ENCODE measurements around the gene ACVR1. TPM values are rescaled to one million over a fixed set of nuclear protein-coding genes. Genes with fewer than 3 reads are reported as not detected.

The ACVR1 gene
- polyA plus RNA-seq, 1 of the 3 experiments (the other 2 are of a cell fraction) = 22.4 TPM

GRCh38 chr2:157725846-157726245, 150.3 kb downstream of the ACVR1 start:
- Histone ChIP-seq H3K9me3 (peaks cover 26% of the 10 kb centered on the region), H3K9ac (no peak overlapping the region), H3K27me3 (ENCODE audit: insufficient read depth) (no peaks in the 10 kb centered on the region), H3K79me2 (ENCODE audit: insufficient read depth) (no peaks in the 10 kb centered on the region; the same call in 1 of the 2 replicates), H2AFZ (ENCODE audit: low read depth) (no peak overlapping the region), H4K20me1 (ENCODE audit: insufficient read depth) (no peaks in the 10 kb centered on the region), H3F3A (replicated peaks; ENCODE audit: insufficient read depth) (peaks cover 16% of the 10 kb centered on the region), H3K36me3 (replicated peaks in 1 of 2; ENCODE audit: control insufficient read depth in 1 of 2, insufficient read depth in 2 of 2, low read length in 1 of 2) (peaks cover 10 to 67% of the 10 kb centered on the region in 2 experiments), H3K9me2 (no peaks in the 10 kb centered on the region), H3K27ac (ENCODE audit: low read depth in 2 of 2, low read length in 1 of 2) (no peak overlapping the region), H3K4me3 (ENCODE audit: low read depth in 2 of 2, low read length in 1 of 2) (no peak overlapping the region), H3K4me2 (no peak overlapping the region), H3K4me1 (ENCODE audit: control insufficient read depth in 1 of 2, insufficient read depth in 2 of 2, low read depth in 1 of 2, low read length in 1 of 2) (no peaks in the 10 kb centered on the region)
- CTCF ChIA-PET = no interaction called here
- POLR2A ChIA-PET = no interaction called here
- DNase-seq = no peak
- 100% methylated on average over 1 of the region's 1 CpG for WGBS (ENCODE audit: low lambda C conversion rate)
- TF ChIP-seq JUND (IDR thresholded peaks at IDR 0.05) (no peak), FOSL2 (IDR thresholded peaks at IDR 0.05; ENCODE audit: borderline replicate concordance, low read depth) (no peak), MEF2A (IDR thresholded peaks at IDR 0.05; ENCODE audit: borderline replicate concordance, low read depth) (no peak), IRF3 (IDR thresholded peaks at IDR 0.05; ENCODE audit: low read depth, low read length) (no peak), NRF1 (IDR thresholded peaks at IDR 0.05; ENCODE audit: low read depth, low read length) (no peak), NFIC (IDR thresholded peaks at IDR 0.05; ENCODE audit: borderline replicate concordance) (no peak), RAD21 (IDR thresholded peaks at IDR 0.05; ENCODE audit: low read length) (no peak)
- TF ChIP-seq, protein P1, sequence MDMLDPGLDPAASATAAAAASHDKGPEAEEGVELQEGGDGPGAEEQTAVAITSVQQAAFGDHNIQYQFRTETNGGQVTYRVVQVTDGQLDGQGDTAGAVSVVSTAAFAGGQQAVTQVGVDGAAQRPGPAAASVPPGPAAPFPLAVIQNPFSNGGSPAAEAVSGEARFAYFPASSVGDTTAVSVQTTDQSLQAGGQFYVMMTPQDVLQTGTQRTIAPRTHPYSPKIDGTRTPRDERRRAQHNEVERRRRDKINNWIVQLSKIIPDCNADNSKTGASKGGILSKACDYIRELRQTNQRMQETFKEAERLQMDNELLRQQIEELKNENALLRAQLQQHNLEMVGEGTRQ (IDR thresholded peaks at IDR 0.05; ENCODE audit: borderline replicate concordance, low read depth, low read length) = no peak

- no peaks in the 10 kb centered on the region for H3K4me1 ChIP-seq (ENCODE audit: control insufficient read depth in 1 of 2, insufficient read depth in 2 of 2, low read depth in 1 of 2, low read length in 1 of 2)
- H3K4me2 ChIP-seq = no peak overlapping the region
- no peak overlapping the region for H3K27ac ChIP-seq (ENCODE audit: low read depth in 2 of 2, low read length in 1 of 2)
- H3K9me2 ChIP-seq = no peaks in the 10 kb centered on the region
- no peaks in the 10 kb centered on the region for H3K27me3 ChIP-seq (ENCODE audit: insufficient read depth)
- no peak overlapping the region for H3K9ac ChIP-seq
- H2AFZ ChIP-seq (ENCODE audit: low read depth) = no peak overlapping the region
- DNase-seq = no peak
- TF ChIP-seq, protein P2, sequence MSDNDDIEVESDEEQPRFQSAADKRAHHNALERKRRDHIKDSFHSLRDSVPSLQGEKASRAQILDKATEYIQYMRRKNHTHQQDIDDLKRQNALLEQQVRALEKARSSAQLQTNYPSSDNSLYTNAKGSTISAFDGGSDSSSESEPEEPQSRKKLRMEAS (IDR thresholded peaks at IDR 0.05; ENCODE audit: low read depth) = no peak
- TF ChIP-seq JUND (IDR thresholded peaks at IDR 0.05) (no peak), GABPA (IDR thresholded peaks at IDR 0.05; ENCODE audit: low read depth) (no peak), SMC3 (IDR thresholded peaks at IDR 0.05; ENCODE audit: low read depth, low read length) (no peak), TEAD4 (IDR thresholded peaks at IDR 0.05; ENCODE audit: borderline replicate concordance, insufficient read depth) (no peak), ELF1 (IDR thresholded peaks at IDR 0.05) (no peak)
- TF ChIP-seq, protein P3, sequence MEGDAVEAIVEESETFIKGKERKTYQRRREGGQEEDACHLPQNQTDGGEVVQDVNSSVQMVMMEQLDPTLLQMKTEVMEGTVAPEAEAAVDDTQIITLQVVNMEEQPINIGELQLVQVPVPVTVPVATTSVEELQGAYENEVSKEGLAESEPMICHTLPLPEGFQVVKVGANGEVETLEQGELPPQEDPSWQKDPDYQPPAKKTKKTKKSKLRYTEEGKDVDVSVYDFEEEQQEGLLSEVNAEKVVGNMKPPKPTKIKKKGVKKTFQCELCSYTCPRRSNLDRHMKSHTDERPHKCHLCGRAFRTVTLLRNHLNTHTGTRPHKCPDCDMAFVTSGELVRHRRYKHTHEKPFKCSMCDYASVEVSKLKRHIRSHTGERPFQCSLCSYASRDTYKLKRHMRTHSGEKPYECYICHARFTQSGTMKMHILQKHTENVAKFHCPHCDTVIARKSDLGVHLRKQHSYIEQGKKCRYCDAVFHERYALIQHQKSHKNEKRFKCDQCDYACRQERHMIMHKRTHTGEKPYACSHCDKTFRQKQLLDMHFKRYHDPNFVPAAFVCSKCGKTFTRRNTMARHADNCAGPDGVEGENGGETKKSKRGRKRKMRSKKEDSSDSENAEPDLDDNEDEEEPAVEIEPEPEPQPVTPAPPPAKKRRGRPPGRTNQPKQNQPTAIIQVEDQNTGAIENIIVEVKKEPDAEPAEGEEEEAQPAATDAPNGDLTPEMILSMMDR (IDR thresholded peaks at IDR 0.05) = no peak
- peaks cover 16% of the 10 kb centered on the region for H3F3A ChIP-seq (replicated peaks; ENCODE audit: insufficient read depth)
- H3K36me3 ChIP-seq (replicated peaks in 1 of 2; ENCODE audit: control insufficient read depth in 1 of 2, insufficient read depth in 2 of 2, low read length in 1 of 2) = peaks cover 15 to 64% of the 10 kb centered on the region in 2 experiments
- H3K4me3 ChIP-seq (ENCODE audit: low read depth in 2 of 2, low read length in 1 of 2) = no peak overlapping the region
- peaks cover 18% of the 10 kb centered on the region for H3K9me3 ChIP-seq
- CTCF ChIA-PET = no interaction called here
- no peaks in the 10 kb centered on the region for H3K79me2 ChIP-seq (ENCODE audit: insufficient read depth)
- no peaks in the 10 kb centered on the region for H4K20me1 ChIP-seq (ENCODE audit: insufficient read depth)
- WGBS (ENCODE audit: low lambda C conversion rate) = 99% methylated on average over 3 of the region's 3 CpGs
- POLR2A ChIA-PET = no interaction called here
These were observed 153.4 kb downstream of the ACVR1 start for GRCh38 chr2:157722580-157723234.

Data from SK-N-SH (cell line).